WI38 (cell line): ENCODE measurements around the gene CYS1.

Experiments
- H3K4me3 ChIP-seq: 2 replicates; pipeline ENCODE4 v1.5.1; 2011; ENCODE audit warnings: low read depth, mild to moderate bottlenecking, control low read depth, low read length
- CTCF ChIP-seq: IDR thresholded peaks from 2 replicates; pipeline ENCODE4 v1.5.1; 2012; ENCODE audit warnings: low read depth, mild to moderate bottlenecking, control low read depth, low read length

CYS1 gene

GRCh38 chr2:10039658-10040410, 40.4 kb downstream of the CYS1 start:
- TF ChIP-seq CTCF: no peak
- no peak overlapping the region for H3K4me3 ChIP-seq

- H3K4me3 ChIP-seq: no peak overlapping the region
- TF ChIP-seq CTCF: no peak
Measured at GRCh38 chr2:10038716-10039115, 41.5 kb downstream of the CYS1 start.

- no peak for TF ChIP-seq CTCF
- no peak overlapping the region for H3K4me3 ChIP-seq
Measured at GRCh38 chr2:10038123-10038522, 42.1 kb downstream of the CYS1 start.

- no peak overlapping the region for H3K4me3 ChIP-seq
- TF ChIP-seq CTCF: peak; percentile 48
Measured at GRCh38 chr2:10036095-10036884, 43.9 kb downstream of the CYS1 start.

GRCh38 chr2:10035633-10036032, 44.6 kb downstream of the CYS1 start:
- H3K4me3 ChIP-seq: no peak overlapping the region
- no peak for TF ChIP-seq CTCF

GRCh38 chr2:10035053-10035422, 45.2 kb downstream of the CYS1 start:
- H3K4me3 ChIP-seq: no peak overlapping the region
- no peak for TF ChIP-seq CTCF
